Vagina (tissue), 2 donors: ENCODE data around the gene CRKL. TPM values are rescaled to one million over a fixed set of nuclear protein-coding genes. Genes with fewer than 3 reads are reported as not detected.

ENCODE experiments used
- DNase-seq, 2 donors: peaks; one replicate each; pipeline ENCODE4 v3.0.0-alpha.2; 2017; ENCODE audit errors: extremely low spot score in 2 of 2
- H3K27ac ChIP-seq: fragments of 200-600 bp; sonication (generic); one replicate; pipeline ENCODE4 v1.5.1; 2019
- H3K27me3 ChIP-seq: fragments of 200-600 bp; sonication (generic); one replicate; pipeline ENCODE4 v1.5.1; 2019
- H3K36me3 ChIP-seq, 2 donors: fragments of 200-600 bp; sonication (generic); one replicate each; pipeline ENCODE4 v1.5.1; 2017 to 2019
- H3K4me1 ChIP-seq: fragments of 200-600 bp; sonication (generic); one replicate; pipeline ENCODE4 v1.5.1; 2019
- H3K4me3 ChIP-seq, 2 donors: fragments of 200-600 bp; sonication (generic); 1 replicate in 1 of 2; 2 replicates in 1 of 2; pipeline ENCODE4 v1.5.1; 2016 to 2019
- H3K9me3 ChIP-seq: fragments of 200-600 bp; sonication (generic); one replicate; pipeline ENCODE4 v1.5.1; 2019
- CTCF ChIP-seq, 3 experiments: fragments of 450-650 bp in 2 of 3; fragments of 200-600 bp in 1 of 3; sonication (generic) in 1 of 3; IDR thresholded peaks; one replicate each; pipeline ENCODE4 v1.5.1; 2017 to 2019; ENCODE audit warnings: antibody characterized with exemption in 3 of 3, mild to moderate bottlenecking in 2 of 3, moderate library complexity in 2 of 3
- POLR2A ChIP-seq, 2 donors: fragments of 450-650 bp; IDR thresholded peaks; one replicate each; pipeline ENCODE4 v1.6.1; 2017; ENCODE audit warnings: antibody characterized with exemption in 2 of 2, mild to moderate bottlenecking in 2 of 2, moderate library complexity in 2 of 2
- POLR2AphosphoS5 ChIP-seq, 2 donors: sonication (generic); formaldehyde crosslinking; IDR thresholded peaks; one replicate each; pipeline ENCODE4 v1.9.0; 2017; ENCODE audit warnings: antibody characterized with exemption in 2 of 2, mild to moderate bottlenecking in 2 of 2, low read depth in 1 of 2; ENCODE audit not compliant: insufficient read depth in 1 of 2
- intact Hi-C: fragments of 100-400 bp; cut with DNase I; formaldehyde crosslinking; loops from one replicate; pipeline ENCODE4 v1.15.1; 2023
- total RNA-seq: library from RNA; depleted of rRNA; stranded (reverse); fragments of >200 nt; gene quantifications from one replicate; pipeline ENCODE4 v1.2.3, GENCODE V29; 2016

Gene CRKL
- total RNA-seq, 1 donor from 2014 or later, result 37.6 TPM

- Histone ChIP-seq H3K9me3 (no peaks in the 10 kb centered on the region), H3K27ac (no peak overlapping the region), H3K27me3 (no peaks in the 10 kb centered on the region), H3K36me3 (peaks cover 0 to 54% of the 10 kb centered on the region in 2 donors), H3K4me1 (no peaks in the 10 kb centered on the region), H3K4me3 (no peak overlapping the region)
- TF ChIP-seq POLR2AphosphoS5 (IDR thresholded peaks at IDR 0.05; ENCODE audit: insufficient read depth in 1 of 2, low read depth in 1 of 2) (no peak), POLR2A (IDR thresholded peaks at IDR 0.05) (no peak), CTCF (IDR thresholded peaks at IDR 0.05) (no peak)
- DNase-seq, result no peak
- intact Hi-C loops, result no loop called here
Measured at GRCh38 chr22:20884454-20884853, 32.8 kb upstream of the CRKL start.

- H3K4me1 ChIP-seq, result no peaks in the 10 kb centered on the region
- no peak overlapping the region for H3K27ac ChIP-seq
- intact Hi-C loops, result no loop called here
- no peaks in the 10 kb centered on the region for H3K27me3 ChIP-seq
- DNase-seq, result no peak
- H3K4me3 ChIP-seq, result no peak overlapping the region
- H3K36me3 ChIP-seq, result peaks cover 0 to 61% of the 10 kb centered on the region in 2 donors
- H3K9me3 ChIP-seq, result no peaks in the 10 kb centered on the region
- TF ChIP-seq POLR2AphosphoS5 (IDR thresholded peaks at IDR 0.05; ENCODE audit: insufficient read depth in 1 of 2, low read depth in 1 of 2) (no peak), POLR2A (IDR thresholded peaks at IDR 0.05) (no peak), CTCF (IDR thresholded peaks at IDR 0.05) (no peak)
Measured at GRCh38 chr22:20885017-20885556, 32.1 kb upstream of the CRKL start.

DNA sequence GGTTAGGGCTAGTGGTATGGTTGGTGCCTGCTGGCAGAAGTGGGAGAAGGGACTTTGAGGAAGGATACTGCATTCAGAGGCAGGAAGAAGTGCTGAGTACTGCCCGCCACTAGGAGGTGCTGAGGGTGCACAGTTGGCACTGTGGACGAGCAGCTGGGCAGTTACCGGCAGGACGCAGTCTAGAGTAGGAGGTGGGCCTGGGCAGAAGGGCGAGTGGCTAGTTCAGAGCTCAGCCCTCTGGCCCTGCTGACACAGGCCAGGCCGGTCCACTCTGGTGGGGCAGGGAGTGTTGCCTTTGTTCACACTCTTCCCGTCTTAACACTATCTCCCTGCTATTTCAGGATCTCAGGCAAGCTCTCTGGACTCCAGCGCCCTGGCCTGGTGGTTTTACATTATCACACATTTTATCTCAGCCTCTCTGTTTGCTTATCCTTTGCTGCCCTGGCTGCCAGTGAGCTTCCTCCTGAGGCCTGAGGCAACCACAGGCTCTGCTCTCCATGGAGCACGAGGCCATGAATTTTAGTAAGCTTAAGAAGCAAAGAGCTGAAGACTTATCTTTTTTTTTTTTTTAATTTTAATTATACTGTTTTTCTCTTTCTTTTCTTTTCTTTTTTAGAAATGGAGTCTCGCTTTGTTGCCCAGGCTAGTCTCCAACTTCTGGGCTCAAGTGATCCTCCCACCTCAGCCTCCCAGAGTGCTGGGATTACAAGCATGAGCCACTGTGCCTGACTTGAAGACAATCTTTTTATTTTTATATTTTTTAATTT is 31.5 kb upstream of the CRKL start:
- intact Hi-C loops, result no loop called here
- no peaks in the 10 kb centered on the region for H3K9me3 ChIP-seq
- H3K27me3 ChIP-seq, result no peaks in the 10 kb centered on the region
- H3K4me1 ChIP-seq, result no peaks in the 10 kb centered on the region
- no peak overlapping the region for H3K4me3 ChIP-seq
- TF ChIP-seq POLR2AphosphoS5 (IDR thresholded peaks at IDR 0.05; ENCODE audit: insufficient read depth in 1 of 2, low read depth in 1 of 2), result peak in 1 of 2 donors; percentile 16
- no peak for TF ChIP-seq POLR2A (IDR thresholded peaks at IDR 0.05)
- peak; percentile 57 to 60 (median 57) for TF ChIP-seq CTCF (IDR thresholded peaks at IDR 0.05)
- H3K36me3 ChIP-seq, result peaks cover 0 to 64% of the 10 kb centered on the region in 2 donors
- H3K27ac ChIP-seq, result no peak overlapping the region
- DNase-seq, result no peak

GRCh38 chr22:20887375-20887774 is 29.8 kb upstream of the CRKL start:
- Histone ChIP-seq H3K36me3 (peaks cover 0 to 50% of the 10 kb centered on the region in 2 donors), H3K4me1 (no peaks in the 10 kb centered on the region), H3K9me3 (no peaks in the 10 kb centered on the region), H3K4me3 (no peak overlapping the region), H3K27ac (no peak overlapping the region), H3K27me3 (no peaks in the 10 kb centered on the region)
- intact Hi-C loops, result no loop called here
- no peak for TF ChIP-seq CTCF (IDR thresholded peaks at IDR 0.05)
- TF ChIP-seq POLR2A (IDR thresholded peaks at IDR 0.05), result no peak
- TF ChIP-seq POLR2AphosphoS5 (IDR thresholded peaks at IDR 0.05; ENCODE audit: insufficient read depth in 1 of 2, low read depth in 1 of 2), result no peak
- no peak for DNase-seq
